LNCAP (cell line): ENCODE results near the gene CAPZA1.

Source experiments
- TF ChIP-seq, protein P1 (sequence below): fragments of 450-650 bp; IDR thresholded peaks from 2 replicates; pipeline ENCODE4 v1.5.1; 2017; ENCODE audit warnings: mild to moderate bottlenecking

The CAPZA1 gene

GRCh38 chr1:112704934-112705627, 85.4 kb downstream of the CAPZA1 start:
- TF ChIP-seq, protein P1, sequence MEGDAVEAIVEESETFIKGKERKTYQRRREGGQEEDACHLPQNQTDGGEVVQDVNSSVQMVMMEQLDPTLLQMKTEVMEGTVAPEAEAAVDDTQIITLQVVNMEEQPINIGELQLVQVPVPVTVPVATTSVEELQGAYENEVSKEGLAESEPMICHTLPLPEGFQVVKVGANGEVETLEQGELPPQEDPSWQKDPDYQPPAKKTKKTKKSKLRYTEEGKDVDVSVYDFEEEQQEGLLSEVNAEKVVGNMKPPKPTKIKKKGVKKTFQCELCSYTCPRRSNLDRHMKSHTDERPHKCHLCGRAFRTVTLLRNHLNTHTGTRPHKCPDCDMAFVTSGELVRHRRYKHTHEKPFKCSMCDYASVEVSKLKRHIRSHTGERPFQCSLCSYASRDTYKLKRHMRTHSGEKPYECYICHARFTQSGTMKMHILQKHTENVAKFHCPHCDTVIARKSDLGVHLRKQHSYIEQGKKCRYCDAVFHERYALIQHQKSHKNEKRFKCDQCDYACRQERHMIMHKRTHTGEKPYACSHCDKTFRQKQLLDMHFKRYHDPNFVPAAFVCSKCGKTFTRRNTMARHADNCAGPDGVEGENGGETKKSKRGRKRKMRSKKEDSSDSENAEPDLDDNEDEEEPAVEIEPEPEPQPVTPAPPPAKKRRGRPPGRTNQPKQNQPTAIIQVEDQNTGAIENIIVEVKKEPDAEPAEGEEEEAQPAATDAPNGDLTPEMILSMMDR: no peak

GRCh38 chr1:112706505-112707220, 87.0 kb downstream of the CAPZA1 start, which contains the start of gene RHOC:
Gene RHOC, minus strand, starts transcription at chr1:112707127. Its CDS starts 3,328 bp downstream, at chr1:112703799.
- TF ChIP-seq, protein P1: no peak

- TF ChIP-seq, protein P1: peak; percentile 94
These were observed 87.8 kb downstream of the CAPZA1 start for GRCh38 chr1:112707221-112708001.

- TF ChIP-seq, protein P1: no peak
These were observed 88.4 kb downstream of the CAPZA1 start for GRCh38 chr1:112708002-112708448.

DNA sequence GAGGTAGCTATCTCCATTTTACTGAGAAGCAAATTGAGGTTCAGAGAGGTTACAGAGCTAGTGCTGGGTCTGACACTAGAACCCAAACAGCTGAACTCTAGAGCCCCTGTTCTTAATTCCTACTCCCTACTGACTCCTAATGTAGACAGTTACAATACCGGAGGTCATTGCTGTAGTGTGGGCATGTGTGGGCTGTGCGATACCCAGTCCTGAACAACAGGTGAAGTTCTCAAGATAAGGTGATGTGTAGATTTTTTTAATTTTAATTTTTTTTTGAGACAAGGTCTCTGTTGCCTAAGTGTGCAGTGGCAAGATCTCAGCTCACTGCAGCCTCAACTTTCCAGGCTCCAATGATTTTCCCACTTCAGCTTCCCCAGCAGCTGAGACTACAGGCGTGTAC, 88.9 kb downstream of the CAPZA1 start:
- TF ChIP-seq, protein P1: no peak

DNA sequence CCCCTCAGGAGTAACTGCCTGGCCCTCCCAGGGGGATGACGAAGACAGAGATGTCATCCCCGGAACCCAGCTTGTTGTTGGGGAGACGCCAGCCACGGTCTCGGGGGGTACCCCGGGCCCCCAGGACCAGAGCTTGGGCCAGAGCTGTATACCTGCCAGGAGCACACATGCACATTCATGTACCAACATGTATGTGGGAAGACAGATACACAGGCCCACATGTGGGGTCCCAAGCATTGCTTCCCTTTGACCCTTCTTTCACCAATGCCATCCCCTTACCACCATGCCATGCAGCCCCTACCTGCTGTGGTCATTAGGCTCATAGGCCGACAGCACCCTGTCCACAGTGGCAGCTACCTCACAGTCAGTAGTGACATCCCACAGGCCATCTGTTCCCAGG, 90.5 kb downstream of the CAPZA1 start:
- TF ChIP-seq, protein P1: no peak

- TF ChIP-seq, protein P1: no peak
These were observed 91.0 kb downstream of the CAPZA1 start for GRCh38 chr1:112710586-112710985.
